ENCODE results near the gene PDPK1.
A peak's percentile ranks its signal among the peaks of the same experiment; 100 is the strongest.

Gene PDPK1

GRCh38 chr16:2537451-2538379 is at the start of gene PDPK1:
TSS of gene PDPK1 (plus strand) at chr16:2538021. CDS start at chr16:2538113, 92 bp downstream.
- TF ChIP-seq, protein P1, sequence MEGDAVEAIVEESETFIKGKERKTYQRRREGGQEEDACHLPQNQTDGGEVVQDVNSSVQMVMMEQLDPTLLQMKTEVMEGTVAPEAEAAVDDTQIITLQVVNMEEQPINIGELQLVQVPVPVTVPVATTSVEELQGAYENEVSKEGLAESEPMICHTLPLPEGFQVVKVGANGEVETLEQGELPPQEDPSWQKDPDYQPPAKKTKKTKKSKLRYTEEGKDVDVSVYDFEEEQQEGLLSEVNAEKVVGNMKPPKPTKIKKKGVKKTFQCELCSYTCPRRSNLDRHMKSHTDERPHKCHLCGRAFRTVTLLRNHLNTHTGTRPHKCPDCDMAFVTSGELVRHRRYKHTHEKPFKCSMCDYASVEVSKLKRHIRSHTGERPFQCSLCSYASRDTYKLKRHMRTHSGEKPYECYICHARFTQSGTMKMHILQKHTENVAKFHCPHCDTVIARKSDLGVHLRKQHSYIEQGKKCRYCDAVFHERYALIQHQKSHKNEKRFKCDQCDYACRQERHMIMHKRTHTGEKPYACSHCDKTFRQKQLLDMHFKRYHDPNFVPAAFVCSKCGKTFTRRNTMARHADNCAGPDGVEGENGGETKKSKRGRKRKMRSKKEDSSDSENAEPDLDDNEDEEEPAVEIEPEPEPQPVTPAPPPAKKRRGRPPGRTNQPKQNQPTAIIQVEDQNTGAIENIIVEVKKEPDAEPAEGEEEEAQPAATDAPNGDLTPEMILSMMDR (IDR thresholded peaks at IDR 0.05; ENCODE audit: borderline replicate concordance, control extremely low read depth, extremely low read depth, insufficient read depth, missing control alignments), result no peak
- in situ Hi-C loops (cut with MboI; ENCODE audit: low sequenced_read_pairs, unreplicated experiment), result no loop called here
- DNase-seq (ENCODE audit: low spot score), result peak; percentile 97

DNA sequence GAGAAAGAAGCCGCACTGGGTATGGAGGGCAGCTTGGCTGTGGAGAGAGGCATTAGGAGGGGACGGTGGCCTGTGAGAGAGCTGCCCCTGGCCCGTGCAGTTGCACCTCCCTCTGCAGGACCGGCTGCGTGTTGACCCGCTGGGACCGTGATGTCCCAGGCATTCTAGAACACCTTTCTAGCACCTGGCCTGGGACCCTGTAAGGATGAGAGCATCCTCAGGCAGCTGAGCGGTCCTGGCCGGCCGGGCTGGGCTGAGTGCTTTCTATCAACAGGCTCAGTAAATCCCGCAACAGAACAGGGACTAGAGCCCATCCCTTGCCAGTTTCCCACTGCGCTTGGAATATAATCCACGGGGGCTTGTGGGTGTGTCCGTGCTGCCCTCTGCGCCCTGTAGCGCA is 48.2 kb upstream of the PDPK1 start:
- in situ Hi-C loops (cut with MboI; ENCODE audit: low sequenced_read_pairs, unreplicated experiment), result loop anchor here (25.0 kb wide), 1 partner anchor 477 kb away; the partner anchor contains the start of genes NPW and ZNF598
- DNase-seq (ENCODE audit: low spot score), result no peak
- TF ChIP-seq, protein P1 (IDR thresholded peaks at IDR 0.05; ENCODE audit: borderline replicate concordance, control extremely low read depth, extremely low read depth, insufficient read depth, missing control alignments), result no peak

DNA sequence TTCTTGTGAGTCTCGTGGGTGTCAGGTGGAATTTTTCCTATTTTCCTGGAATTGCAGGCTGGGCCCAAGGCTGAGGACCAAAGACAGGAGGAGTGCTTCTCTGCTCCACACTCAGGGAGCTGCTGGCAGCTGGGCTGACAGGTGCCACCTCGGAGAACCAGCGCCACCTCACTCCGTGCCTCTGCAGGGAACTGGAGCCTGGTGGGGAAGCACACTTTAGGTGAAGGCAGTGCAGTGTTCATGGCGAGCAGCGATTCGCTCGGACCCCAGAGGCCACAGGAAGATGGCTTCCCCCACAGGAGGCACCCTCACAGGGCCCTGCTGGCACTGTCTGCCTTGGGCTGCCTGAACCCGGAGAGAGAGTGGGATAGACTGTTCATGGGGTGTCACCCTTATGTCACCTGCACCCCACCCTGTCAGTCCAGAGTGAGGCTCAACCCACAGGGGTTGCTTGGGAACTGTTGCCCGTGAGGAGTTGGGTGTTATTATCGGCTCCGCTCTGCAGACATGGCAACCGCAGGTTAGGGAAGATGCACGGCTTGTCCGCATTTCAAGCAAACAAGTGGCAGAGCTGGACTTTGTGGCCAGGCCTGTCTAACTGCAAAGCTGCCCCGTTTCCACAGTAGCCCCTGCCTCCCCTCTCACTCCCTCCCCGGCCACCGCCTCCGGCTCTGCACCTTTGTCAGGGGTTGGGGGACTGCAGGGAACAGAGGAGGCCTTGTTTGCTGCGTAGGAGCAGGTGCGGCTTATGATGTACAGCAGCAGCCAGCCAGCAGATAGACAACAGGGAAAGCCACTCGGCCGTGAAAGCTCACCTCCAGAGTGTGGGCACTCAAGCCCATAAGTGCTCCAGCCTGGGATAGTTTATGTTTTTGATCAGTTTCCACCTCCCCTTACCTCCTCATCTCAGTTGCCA is 47.4 kb upstream of the PDPK1 start:
- TF ChIP-seq, protein P1 (IDR thresholded peaks at IDR 0.05; ENCODE audit: borderline replicate concordance, control extremely low read depth, extremely low read depth, insufficient read depth, missing control alignments), result no peak

DNA sequence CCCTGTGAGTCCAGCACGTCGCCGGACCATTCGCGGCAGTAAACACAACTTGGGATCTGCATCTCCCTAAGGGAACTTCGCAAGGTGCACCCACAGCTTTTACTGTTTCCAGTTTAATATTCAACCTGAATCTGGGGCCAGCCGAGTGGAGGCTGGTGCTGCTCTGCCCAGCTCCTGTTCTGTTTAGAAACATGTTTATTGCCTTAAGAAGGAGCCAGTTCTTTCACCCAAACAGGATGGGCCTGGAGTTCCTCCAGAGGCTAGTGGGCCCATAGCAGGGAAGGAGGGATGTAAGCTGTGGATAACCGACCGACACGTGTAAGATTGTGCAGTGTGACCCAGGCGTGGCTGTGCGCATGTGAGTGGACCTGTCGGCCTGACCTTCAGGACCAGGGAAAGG is 45.5 kb upstream of the PDPK1 start:
- TF ChIP-seq, protein P1 (IDR thresholded peaks at IDR 0.05; ENCODE audit: borderline replicate concordance, control extremely low read depth, extremely low read depth, insufficient read depth, missing control alignments), result no peak
- DNase-seq (ENCODE audit: low spot score), result no peak
- in situ Hi-C loops (cut with MboI; ENCODE audit: low sequenced_read_pairs, unreplicated experiment), result loop anchor here (25.0 kb wide), 1 partner anchor 480 kb away; the partner anchor contains the start of genes NPW and ZNF598

More for the DNA sequence above, 47.4 kb upstream of the PDPK1 start:
- in situ Hi-C loops (cut with MboI; ENCODE audit: low sequenced_read_pairs, unreplicated experiment), result loop anchor here (25.0 kb wide), 1 partner anchor 478 kb away; the partner anchor contains the start of genes NPW and ZNF598
- DNase-seq (ENCODE audit: low spot score), result no peak

DNA sequence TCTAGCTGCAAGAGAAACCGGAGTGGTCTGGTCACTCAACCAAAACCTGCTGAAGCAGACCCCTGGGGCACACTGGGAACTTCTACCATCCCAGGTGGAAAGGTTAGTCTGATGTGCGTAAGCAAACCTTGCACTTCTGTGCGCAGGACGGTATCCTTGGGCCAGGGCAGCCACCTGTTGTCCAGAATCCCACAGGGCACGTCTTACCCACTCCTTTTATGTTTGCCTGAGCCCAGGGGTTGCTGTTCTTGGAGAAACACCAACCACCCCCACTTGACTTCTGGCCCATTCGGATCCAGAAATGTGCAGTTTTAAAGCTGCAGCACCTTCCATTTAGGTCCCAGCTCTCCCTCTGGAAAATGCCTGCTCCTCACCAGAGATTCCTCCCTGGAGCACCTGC is 44.2 kb upstream of the PDPK1 start:
- in situ Hi-C loops (cut with MboI; ENCODE audit: low sequenced_read_pairs, unreplicated experiment), result loop anchor here (25.0 kb wide), 1 partner anchor 481 kb away; the partner anchor contains the start of genes NPW and ZNF598
- TF ChIP-seq, protein P1 (IDR thresholded peaks at IDR 0.05; ENCODE audit: borderline replicate concordance, control extremely low read depth, extremely low read depth, insufficient read depth, missing control alignments), result no peak
- no peak for DNase-seq (ENCODE audit: low spot score)

- TF ChIP-seq, protein P1 (IDR thresholded peaks at IDR 0.05; ENCODE audit: borderline replicate concordance, control extremely low read depth, extremely low read depth, insufficient read depth, missing control alignments), result no peak
- in situ Hi-C loops (cut with MboI; ENCODE audit: low sequenced_read_pairs, unreplicated experiment), result loop anchor here (25.0 kb wide), 1 partner anchor 482 kb away; the partner anchor contains the start of genes NPW and ZNF598
- no peak for DNase-seq (ENCODE audit: low spot score)
Observed at GRCh38 chr16:2494616-2495015, 43.2 kb upstream of the PDPK1 start.

Data from GM13976 (cell line).